Panc1 (cell line): Measurements from ENCODE around the gene CACNA1D. TPM values are rescaled to one million over a fixed set of nuclear protein-coding genes. Genes with fewer than 3 reads are reported as not detected.

Experiments used
- ATAC-seq: fragments of 200-7000 bp; cut with Tn5 transposase; 2 replicates; pipeline ENCODE4 v1.9.1; 2020; ENCODE audit warnings: mild to moderate bottlenecking, moderate library complexity
- BruUV-seq: library from RNA; stranded (reverse); fragments of 400-500 nt; replicated peaks from 2 replicates; lab custom pipeline; 2021; lab: Mats Ljungman, UMichigan
- CTCF ChIA-PET: fragments of 300-600 bp; sonication (Branson Sonifier 250); formaldehyde crosslinking; loops from one replicate; lab custom pipeline; 2022; ENCODE audit warnings: antibody characterized with exemption; lab: Charles Lee
- POLR2A ChIA-PET: fragments of 300-600 bp; sonication (Branson Sonifier 250); formaldehyde crosslinking; loops from one replicate; lab custom pipeline; 2022; ENCODE audit warnings: antibody characterized with exemption; lab: Charles Lee
- DNase-seq: peaks from one replicate; pipeline ENCODE4 v3.0.0-alpha.2; 2010; ENCODE audit warnings: low read depth, low spot score
- H3K27ac ChIP-seq: 2 replicates; pipeline ENCODE4 v1.5.1; 2011; ENCODE audit warnings: mild to moderate bottlenecking, low read length, inconsistent platforms
- H3K27me3 ChIP-seq: fragments of 200-500 bp; sonication (Bioruptor generic); 2 replicates; pipeline ENCODE4 v1.6.0; 2014; ENCODE audit warnings: low read length, inconsistent platforms; ENCODE audit not compliant: control insufficient read depth, insufficient read depth
- H3K36me3 ChIP-seq: fragments of 200-500 bp; sonication (Bioruptor generic); 2 replicates; pipeline ENCODE4 v1.5.1; 2014; ENCODE audit warnings: inconsistent platforms, mild to moderate bottlenecking, low read length, moderate library complexity; ENCODE audit not compliant: control insufficient read depth, insufficient read depth
- H3K4me1 ChIP-seq: 2 replicates; pipeline ENCODE4 v1.5.1; 2011; ENCODE audit warnings: inconsistent platforms, mild to moderate bottlenecking, low read length, moderate library complexity; ENCODE audit not compliant: control insufficient read depth, insufficient read depth
- H3K4me3 ChIP-seq, 2 experiments: 2 replicates each; pipeline ENCODE4 v1.5.1; 2011 to 2012; ENCODE audit warnings: low read depth in 2 of 2, low read length in 2 of 2, mild to moderate bottlenecking in 2 of 2, inconsistent platforms in 1 of 2, moderate library complexity in 1 of 2
- H3K9me3 ChIP-seq: fragments of 200-500 bp; sonication (Bioruptor generic); 2 replicates; pipeline ENCODE4 v1.5.1; 2014; ENCODE audit warnings: low read depth, mild to moderate bottlenecking, inconsistent platforms, low read length, moderate library complexity; ENCODE audit not compliant: control insufficient read depth, insufficient read depth
- CTCF ChIP-seq: fragments of 450-650 bp; IDR thresholded peaks from 2 replicates; pipeline ENCODE4 v1.5.1; 2017; ENCODE audit warnings: mild to moderate bottlenecking
- POLR2AphosphoS5 ChIP-seq: IDR thresholded peaks from 2 replicates; pipeline ENCODE4 v1.6.1; 2012; ENCODE audit warnings: mild to moderate bottlenecking, low read depth, low read length, moderate library complexity
- REST ChIP-seq, 2 experiments: IDR thresholded peaks; 2 replicates each; pipeline ENCODE4 v1.6.1; 2011 to 2012; ENCODE audit warnings: low read depth in 2 of 2, control low read depth in 1 of 2, low read length in 1 of 2, mild to moderate bottlenecking in 1 of 2, moderate library complexity in 1 of 2; ENCODE audit not compliant: insufficient read depth in 1 of 2
- SIN3A ChIP-seq: IDR thresholded peaks from 2 replicates; pipeline ENCODE4 v1.6.1; 2012; ENCODE audit warnings: low read depth, mild to moderate bottlenecking, low read length, moderate library complexity, borderline replicate concordance; ENCODE audit not compliant: insufficient read depth
- TCF7L2 ChIP-seq: IDR thresholded peaks from 2 replicates; pipeline ENCODE4 v1.6.1; 2011; ENCODE audit warnings: mild to moderate bottlenecking, low read depth, low read length, inconsistent platforms
- in situ Hi-C: cut with HindIII; loops from 2 replicates; pipeline ENCODE4 v1.10.0; 2016; ENCODE audit warnings: low sequenced_read_pairs, low pct_unique_long_range_greater_than_20kb
- intact Hi-C: fragments of 100-400 bp; cut with micrococcal nuclease; formaldehyde crosslinking; loops from one replicate; pipeline ENCODE4 v1.10.0; 2022; ENCODE audit not compliant: unreplicated experiment
- total RNA-seq: library from RNA; stranded (reverse); gene quantifications from one replicate; pipeline ENCODE4 v1.2.1, GENCODE V29; 2021; ENCODE audit not compliant: unreplicated experiment

The CACNA1D gene
- total RNA-seq, 1 experiment from 2014 or later, result 23.0 TPM

GRCh38 chr3:53758846-53759245, 264.4 kb downstream of the CACNA1D start:
- CTCF ChIA-PET, result no interaction called here
- no TSS peak for BruUV-seq
- no peaks in the 10 kb centered on the region; the same call in 1 of the 2 replicates for H3K36me3 ChIP-seq
- no peak overlapping the region for H3K4me3 ChIP-seq
- in situ Hi-C loops (no loop called here), intact Hi-C loops (no loop called here)
- ATAC-seq (no peak), DNase-seq (no peak)
- no peak for TF ChIP-seq POLR2AphosphoS5
- no peak for TF ChIP-seq REST (IDR thresholded peaks at IDR 0.05; ENCODE audit: insufficient read depth in 1 of 2, low read depth in 2 of 2, low read length in 1 of 2)
- no peak for TF ChIP-seq TCF7L2
- TF ChIP-seq CTCF, result no peak
- TF ChIP-seq SIN3A, result no peak
- H3K4me1 ChIP-seq, result no peaks in the 10 kb centered on the region
- H3K27ac ChIP-seq, result no peak overlapping the region
- no peaks in the 10 kb centered on the region for H3K27me3 ChIP-seq
- POLR2A ChIA-PET, result no interaction called here
- no peaks in the 10 kb centered on the region for H3K9me3 ChIP-seq

- TF ChIP-seq CTCF, result no peak
- no peak for TF ChIP-seq POLR2AphosphoS5
- TF ChIP-seq SIN3A, result no peak
- no peak for TF ChIP-seq REST (IDR thresholded peaks at IDR 0.05; ENCODE audit: insufficient read depth in 1 of 2, low read depth in 2 of 2, low read length in 1 of 2)
- no peak overlapping the region for H3K4me3 ChIP-seq
- no peaks in the 10 kb centered on the region for H3K9me3 ChIP-seq
- DNase-seq, result no peak
- BruUV-seq, result no TSS peak
- H3K36me3 ChIP-seq, result no peaks in the 10 kb centered on the region
- POLR2A ChIA-PET, result no interaction called here
- intact Hi-C loops (no loop called here), in situ Hi-C loops (no loop called here)
- H3K27me3 ChIP-seq, result no peaks in the 10 kb centered on the region
- H3K4me1 ChIP-seq, result no peaks in the 10 kb centered on the region
- no peak overlapping the region for H3K27ac ChIP-seq
- no peak for ATAC-seq
- CTCF ChIA-PET, result no interaction called here
Measured at GRCh38 chr3:53763353-53763752, 268.9 kb downstream of the CACNA1D start.
